Activated T-cell treated with anti-CD3 and anti-CD28 coated beads, Interleukin-2, amount 50 U/mL, for 72 hours (primary cell): ENCODE results near the gene ARVCF. TPM values are rescaled to one million over a fixed set of nuclear protein-coding genes. Genes with fewer than 3 reads are reported as not detected.
"Not testable (repeated sequence)": the region's sequence is repeated elsewhere in the genome, so short reads cannot be mapped to it uniquely, and the experiment has no call there.

Experiments used
- ATAC-seq, 2 donors: fragments of 150-1000 bp; cut with Tn5 transposase; replicated peaks in 1 of 2; 2 replicates each; pipeline ENCODE4 v1.10.0; 2021; ENCODE audit warnings: moderate library complexity in 2 of 2, mild to moderate bottlenecking in 1 of 2
- DNase-seq, 2 donors: peaks; one replicate each; pipeline ENCODE4 v3.0.0; 2021 to 2022; ENCODE audit warnings: mixed read lengths in 1 of 2
- H3K27ac Mint-ChIP-seq: one replicate; pipeline ENCODE4 v1.8.0; 2022; ENCODE audit warnings: mild to moderate bottlenecking, moderate library complexity, mixed read lengths
- H3K27me3 Mint-ChIP-seq: one replicate; pipeline ENCODE4 v1.8.0; 2022; ENCODE audit warnings: low read depth, mixed read lengths
- H3K36me3 Mint-ChIP-seq, 2 donors: one replicate each; pipeline ENCODE4 v1.8.0; 2022; ENCODE audit warnings: mixed read lengths in 2 of 2, mild to moderate bottlenecking in 1 of 2; ENCODE audit not compliant: insufficient read depth in 2 of 2
- H3K4me1 Mint-ChIP-seq: one replicate; pipeline ENCODE4 v1.8.0; 2022; ENCODE audit warnings: low read depth, mixed read lengths
- H3K4me3 Mint-ChIP-seq, 2 donors: one replicate each; pipeline ENCODE4 v1.8.0; 2022; ENCODE audit warnings: mild to moderate bottlenecking in 2 of 2, mixed read lengths in 2 of 2, moderate library complexity in 2 of 2
- H3K9me3 Mint-ChIP-seq, 2 donors: one replicate each; pipeline ENCODE4 v1.8.0; 2022; ENCODE audit warnings: mixed read lengths in 2 of 2
- total RNA-seq, 2 donors: library from RNA; stranded (reverse); gene quantifications; one replicate each; pipeline ENCODE4 v1.2.3, GENCODE V29; 2022

The ARVCF gene
- total RNA-seq, 2 donors from 2014 or later: 1.7 to 5.5 TPM

- Mint-ChIP-seq H3K27ac (no peak overlapping the region), H3K4me3 (no peak overlapping the region), H3K4me1 (no peaks in the 10 kb centered on the region), H3K27me3 (no peaks in the 10 kb centered on the region), H3K9me3 (no peaks in the 10 kb centered on the region), H3K36me3 (no peaks in the 10 kb centered on the region)
- no peak for DNase-seq
- ATAC-seq: no peak
These were observed 88.9 kb downstream of the ARVCF start for GRCh38 chr22:19927696-19928095.

GRCh38 chr22:19926028-19926427 is 90.6 kb downstream of the ARVCF start:
- not testable (repeated sequence) for DNase-seq, H3K4me1 Mint-ChIP-seq, H3K27ac Mint-ChIP-seq, H3K9me3 Mint-ChIP-seq, H3K4me3 Mint-ChIP-seq, H3K27me3 Mint-ChIP-seq, H3K36me3 Mint-ChIP-seq, ATAC-seq

- ATAC-seq: no peak
These were observed 92.6 kb downstream of the ARVCF start for GRCh38 chr22:19923914-19924513.

GRCh38 chr22:19921544-19922081 is 95.0 kb downstream of the ARVCF start:
- Mint-ChIP-seq H3K27me3 (no peaks in the 10 kb centered on the region), H3K4me1 (no peaks in the 10 kb centered on the region), H3K36me3 (no peaks in the 10 kb centered on the region), H3K9me3 (no peaks in the 10 kb centered on the region), H3K27ac (no peak overlapping the region), H3K4me3 (no peak overlapping the region)
- ATAC-seq: no peak
- no peak for DNase-seq

More at GRCh38 chr22:19923914-19924513, 92.6 kb downstream of the ARVCF start:
- Mint-ChIP-seq H3K27ac (no peak overlapping the region), H3K4me1 (no peaks in the 10 kb centered on the region), H3K4me3 (no peak overlapping the region), H3K36me3 (no peaks in the 10 kb centered on the region), H3K27me3 (no peaks in the 10 kb centered on the region), H3K9me3 (no peaks in the 10 kb centered on the region)
- DNase-seq: no peak

Other genes with a start within 250 kb of the ARVCF start
- gene GNB1L, start 161.9 kb downstream of the ARVCF start, total RNA-seq: 10 to 100 TPM; 13.9 to 20.5 TPM
- gene RTL10, start 161.9 kb downstream of the ARVCF start, total RNA-seq: 10 to 100 TPM; 15.0 to 16.3 TPM
- gene COMT, start 75.1 kb downstream of the ARVCF start, total RNA-seq: 100 to 1,000 TPM in 1 of 2 donors, 10 to 100 TPM in 1; 97.4 to 101 TPM
- 10 to 100 TPM; 21.3 to 23.4 TPM for gene TXNRD2, start 75.0 kb downstream of the ARVCF start, total RNA-seq
- 10 to 100 TPM; 35.5 to 43.0 TPM for gene TANGO2, start 4.3 kb upstream of the ARVCF start, total RNA-seq
- 10 to 100 TPM; 44.2 to 46.6 TPM for gene DGCR8, start 63.4 kb upstream of the ARVCF start, total RNA-seq
- gene RANBP1, start 99.3 kb upstream of the ARVCF start, total RNA-seq: 100 to 1,000 TPM; 194 to 256 TPM
- 10 to 100 TPM; 55.6 to 56.8 TPM for gene TRMT2A, start 100.4 kb upstream of the ARVCF start, total RNA-seq
- 10 to 100 TPM; 41.6 to 47.6 TPM for gene ZDHHC8, start 115.0 kb upstream of the ARVCF start, total RNA-seq
- gene CCDC188, start 134.2 kb upstream of the ARVCF start, total RNA-seq: not detected